Measurements from ENCODE around the gene ARX.

Gene ARX

DNA sequence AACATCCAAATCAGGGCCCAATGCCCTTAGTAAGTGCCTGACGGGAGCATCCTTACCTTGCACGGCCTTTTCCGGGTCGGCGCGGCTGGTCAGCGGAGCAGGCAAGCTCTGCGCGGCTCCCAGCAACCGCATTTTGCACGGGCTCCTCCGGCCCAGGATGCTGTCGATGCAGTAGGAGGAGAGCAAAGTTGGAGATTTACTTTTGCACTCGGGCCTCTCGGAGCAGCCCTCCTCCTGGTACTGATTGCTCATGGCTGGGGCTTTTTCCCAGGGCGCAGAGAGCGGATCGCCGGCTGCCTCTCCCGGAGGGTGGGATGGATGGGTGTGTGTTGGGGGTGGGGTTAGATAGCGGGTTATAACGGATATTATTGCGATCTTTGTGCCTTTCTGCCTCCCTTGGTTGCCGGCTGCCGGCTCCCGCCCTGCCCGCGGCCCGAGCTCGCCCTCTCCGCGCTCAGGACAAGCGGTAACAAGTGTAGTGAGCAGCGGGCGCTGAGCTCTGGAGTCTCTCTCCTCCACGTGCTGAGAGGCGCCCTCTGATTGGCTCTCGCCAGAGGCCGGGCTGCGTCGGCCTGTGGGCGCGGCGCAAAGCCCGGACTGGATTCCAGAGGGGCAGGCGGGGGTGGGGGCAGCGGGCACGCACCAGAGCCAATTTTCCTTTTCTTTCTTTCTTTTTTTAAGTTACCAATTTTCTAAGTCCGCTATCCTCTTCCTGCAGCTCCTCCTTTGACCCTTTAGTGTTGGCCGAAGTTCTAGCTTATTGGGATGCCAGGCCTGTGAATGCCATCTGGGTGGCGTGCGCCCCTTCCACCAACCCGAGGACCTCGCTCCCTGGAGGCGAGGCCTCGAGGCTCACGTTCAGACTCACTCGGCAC, at the start of gene ARX:
Gene ARX (minus strand): TSS at position 480 of the 875 bp plus-strand sequence. CDS start 228 bp downstream, at position 252.
- peak; percentile 79 for DNase-seq (ENCODE audit: low spot score)

DNA sequence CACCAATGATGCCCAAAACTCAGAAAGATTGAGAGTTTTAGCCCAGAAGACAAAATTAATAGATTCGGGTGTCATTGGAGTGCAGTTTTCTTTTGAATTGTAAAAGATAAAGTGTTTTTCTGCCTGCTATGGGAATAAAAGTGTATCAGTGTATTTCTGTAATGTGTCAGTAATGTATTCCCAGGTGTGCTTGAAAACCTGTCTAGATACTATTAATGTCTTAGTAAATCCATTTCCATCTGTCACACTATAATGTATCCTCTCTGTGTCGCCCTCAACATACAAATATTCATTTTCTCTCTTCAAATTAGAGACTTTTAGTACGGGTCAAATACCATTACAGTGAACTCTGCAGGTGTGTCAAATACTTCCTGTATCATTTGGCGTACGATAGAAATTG, 43.5 kb upstream of the ARX start:
- no peak for DNase-seq (ENCODE audit: low spot score)

DNA sequence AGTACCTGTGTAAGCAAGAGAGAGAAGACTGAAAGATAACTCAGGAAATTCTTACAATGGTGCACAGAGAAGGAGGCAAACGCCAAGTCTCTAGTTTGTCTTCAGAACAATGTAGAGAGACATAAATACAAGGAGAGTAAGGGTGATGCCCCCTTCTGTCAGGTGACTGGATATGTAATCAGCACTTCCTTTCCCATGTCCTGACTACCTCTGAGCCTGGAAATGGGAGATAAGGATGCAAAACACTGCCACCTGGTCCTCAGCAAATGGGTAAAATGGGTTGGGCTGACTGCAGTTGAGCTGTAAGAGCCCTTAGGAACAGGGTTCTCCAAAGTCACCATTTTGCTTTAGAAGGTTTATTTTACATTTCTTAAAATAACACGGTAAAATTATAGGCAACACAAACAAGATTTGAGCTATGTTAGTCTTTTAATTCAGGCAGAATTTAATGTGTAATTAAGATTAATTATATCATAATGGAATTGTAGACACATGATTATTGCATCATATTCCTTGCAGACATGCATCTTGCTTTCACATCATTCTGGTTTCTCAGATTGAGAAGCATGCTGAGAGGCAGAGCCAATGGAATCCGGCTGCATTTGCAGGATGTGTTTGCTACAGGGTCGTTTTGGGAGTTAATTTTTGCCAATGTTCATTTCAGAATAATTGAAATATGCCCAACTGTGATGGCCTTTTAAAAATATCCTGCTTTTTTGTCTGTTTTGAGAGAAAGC, 37.2 kb upstream of the ARX start:
- no peak for DNase-seq (ENCODE audit: low spot score)

DNA sequence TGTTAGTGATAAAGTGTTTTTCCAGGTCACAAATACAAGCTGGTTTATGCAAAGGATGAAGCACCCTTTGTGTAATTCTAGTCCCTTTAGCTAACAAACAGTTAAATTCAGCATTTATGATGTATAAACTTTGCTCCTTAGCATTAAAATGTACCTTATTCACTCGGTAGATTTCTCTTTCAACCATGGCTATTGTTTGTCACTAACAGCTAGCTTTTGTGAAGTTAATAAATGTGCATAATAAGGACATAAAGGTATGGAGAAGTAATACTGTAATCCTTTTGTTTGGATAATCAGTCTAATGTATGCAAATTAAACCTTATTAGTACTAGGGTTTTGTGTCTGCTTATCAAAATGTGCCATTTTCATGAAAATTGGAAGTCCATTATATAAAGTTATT, 34.2 kb upstream of the ARX start:
- DNase-seq (ENCODE audit: low spot score) = no peak

DNA sequence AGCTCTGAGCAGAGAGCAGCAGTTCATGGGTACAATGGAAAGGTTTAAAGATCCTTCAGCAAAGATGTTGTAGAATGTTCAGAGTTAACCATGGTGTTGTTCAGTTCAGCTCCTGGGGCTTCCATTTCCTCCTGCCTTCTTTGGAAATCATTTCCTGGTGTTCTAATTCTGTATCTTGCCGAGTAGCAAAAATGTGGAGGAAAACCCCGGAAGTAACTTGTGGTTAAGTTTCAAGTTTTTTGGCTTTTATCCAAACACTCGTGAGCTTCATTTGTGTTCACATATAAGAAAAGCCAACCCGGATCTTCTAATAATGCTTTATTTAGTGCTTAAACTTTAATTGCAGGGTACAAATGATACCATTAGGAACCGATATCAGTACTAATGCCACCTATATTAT, 33.6 kb upstream of the ARX start:
- no peak for DNase-seq (ENCODE audit: low spot score)

DNA sequence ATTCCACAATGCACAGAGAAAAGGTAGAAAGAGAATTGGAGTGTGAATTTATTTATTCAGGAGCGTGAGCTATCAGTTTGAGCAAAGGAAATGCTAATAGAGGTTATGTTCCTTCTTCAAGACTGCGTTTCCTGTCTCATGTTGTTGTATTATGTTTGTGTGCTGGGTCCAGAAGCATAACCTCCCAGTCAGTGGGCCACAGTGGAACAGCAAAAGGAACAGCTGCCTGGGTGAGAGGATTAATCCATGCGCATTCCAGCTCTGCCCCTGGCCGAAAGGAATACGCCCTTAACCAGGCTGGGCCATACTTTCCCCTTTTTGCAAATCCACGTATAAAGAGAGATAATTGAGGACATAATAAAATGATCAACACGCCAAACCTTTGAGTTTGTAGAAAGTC, 32.4 kb upstream of the ARX start:
- DNase-seq (ENCODE audit: low spot score) = no peak

DNA sequence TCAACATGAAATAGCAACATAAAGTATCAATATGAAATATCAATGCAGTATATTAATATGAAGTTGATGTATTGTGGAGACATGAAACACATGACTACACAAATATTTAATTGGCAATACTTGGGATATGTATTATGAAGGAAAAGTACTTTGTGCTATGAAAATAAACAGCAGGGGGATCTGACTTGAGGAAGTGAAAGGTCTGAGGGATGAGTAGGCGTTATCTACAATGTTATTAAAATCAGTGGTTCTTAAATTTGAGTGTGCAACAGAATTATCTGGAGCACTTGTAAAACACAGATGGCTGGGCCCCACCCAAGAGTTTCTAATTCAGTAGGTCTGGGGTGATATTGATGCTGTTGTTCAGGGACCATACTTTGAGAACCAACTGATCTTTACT, 27.4 kb upstream of the ARX start:
- DNase-seq (ENCODE audit: low spot score) = no peak

DNA sequence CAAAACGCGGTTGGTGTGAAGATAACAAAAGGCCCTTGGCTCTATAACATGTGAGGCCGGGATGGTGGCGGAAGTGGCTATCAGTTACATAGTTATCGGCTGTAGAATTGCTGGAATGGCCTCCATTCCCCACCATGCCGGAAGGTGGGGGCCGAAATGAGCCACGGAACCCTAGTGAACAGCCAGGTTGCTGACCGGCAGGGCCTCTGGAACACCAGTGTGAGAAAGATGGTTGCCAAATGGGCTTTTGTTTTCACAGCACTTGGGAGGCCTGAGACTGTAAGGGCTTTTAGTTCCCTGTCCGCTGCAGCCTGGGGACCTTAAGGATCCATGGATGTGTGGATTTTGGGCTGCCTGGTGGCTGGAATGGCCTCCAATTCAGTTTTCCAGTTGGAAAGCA, 23.3 kb upstream of the ARX start:
- no peak for DNase-seq (ENCODE audit: low spot score)

DNA sequence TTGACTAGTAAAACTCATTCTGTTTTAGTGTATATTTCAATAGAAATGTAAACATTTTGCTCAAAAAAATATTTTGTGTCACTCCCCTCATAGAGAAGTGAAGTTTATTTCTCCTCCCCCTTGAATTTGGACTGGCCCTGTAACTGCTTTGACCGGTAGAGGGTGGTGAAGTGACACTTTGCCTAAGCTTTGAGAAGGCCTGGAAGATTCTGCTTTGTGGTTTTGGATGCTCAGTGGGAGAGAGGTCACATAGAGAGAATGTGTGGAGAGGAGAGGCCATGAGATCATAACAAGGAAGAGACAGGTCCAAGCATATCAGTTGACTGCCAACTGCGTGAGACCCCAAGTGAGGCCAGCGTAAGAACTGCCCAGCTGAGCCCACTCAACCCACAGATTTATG, 19.1 kb upstream of the ARX start:
- DNase-seq (ENCODE audit: low spot score) = no peak

DNA sequence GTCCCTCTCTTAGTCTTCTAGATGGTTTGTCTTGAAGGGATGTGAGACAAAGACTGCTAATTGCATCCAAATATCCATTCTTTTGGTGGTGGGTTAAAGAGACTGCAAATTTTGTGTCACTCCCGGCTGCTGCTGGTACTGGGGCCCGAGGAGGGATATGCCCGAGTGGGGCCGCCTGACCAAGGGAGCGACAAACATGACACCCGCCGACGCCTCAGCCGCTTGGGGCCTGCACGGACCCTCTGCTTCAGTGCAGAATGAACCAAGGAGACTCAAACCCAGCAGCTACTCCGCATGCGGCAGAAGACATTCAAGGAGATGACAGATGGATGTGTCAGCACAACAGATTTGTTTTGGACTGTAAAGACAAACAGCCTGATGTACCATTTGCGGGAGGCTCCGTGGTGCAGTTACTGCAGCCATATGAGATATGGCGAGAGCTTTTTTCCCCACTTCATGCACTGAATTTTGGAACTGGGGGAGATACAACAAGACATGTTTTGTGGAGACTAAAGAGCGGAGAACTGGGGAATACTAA, 13.6 kb upstream of the ARX start:
- DNase-seq (ENCODE audit: low spot score) = no peak

DNA sequence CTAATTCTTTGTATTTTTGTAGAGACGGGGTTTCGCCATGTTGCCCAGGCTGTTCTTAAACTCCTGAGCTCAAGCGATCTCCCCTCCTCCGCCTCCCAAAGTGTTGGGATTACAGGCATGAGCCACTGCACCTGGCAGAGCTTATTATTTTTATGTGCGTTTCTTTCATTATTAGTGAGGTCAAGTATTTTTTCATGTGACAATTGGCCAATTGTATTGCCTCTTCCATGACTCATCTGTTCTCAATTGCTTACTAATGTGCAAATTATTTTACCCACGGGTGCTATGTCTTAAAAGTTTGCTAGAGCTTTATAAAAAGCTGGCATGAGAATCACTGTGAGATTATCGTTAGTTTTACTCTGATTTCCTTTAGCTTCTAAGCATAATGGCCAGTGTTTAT, 13.0 kb upstream of the ARX start:
- DNase-seq (ENCODE audit: low spot score) = no peak

DNA sequence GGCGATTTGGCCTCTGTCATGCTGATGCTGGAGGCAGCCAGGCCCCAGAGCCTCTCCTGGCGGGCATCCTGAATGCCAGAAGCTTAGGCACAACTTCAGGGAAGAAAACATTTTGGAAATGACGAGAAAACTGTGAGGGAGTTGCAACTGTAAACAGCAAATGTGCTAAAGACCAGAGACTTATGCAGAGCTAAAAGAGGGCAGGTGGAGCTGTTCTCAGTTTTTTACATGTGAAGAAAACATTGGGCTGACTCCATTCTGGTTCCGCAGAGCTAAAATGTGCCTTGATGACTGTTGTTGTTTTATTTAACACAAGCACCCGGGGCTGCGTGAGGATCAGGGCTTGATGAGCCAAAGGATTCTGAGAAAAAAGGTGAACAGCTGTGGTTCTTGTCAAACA, 10.8 kb upstream of the ARX start:
- DNase-seq (ENCODE audit: low spot score) = no peak

DNA sequence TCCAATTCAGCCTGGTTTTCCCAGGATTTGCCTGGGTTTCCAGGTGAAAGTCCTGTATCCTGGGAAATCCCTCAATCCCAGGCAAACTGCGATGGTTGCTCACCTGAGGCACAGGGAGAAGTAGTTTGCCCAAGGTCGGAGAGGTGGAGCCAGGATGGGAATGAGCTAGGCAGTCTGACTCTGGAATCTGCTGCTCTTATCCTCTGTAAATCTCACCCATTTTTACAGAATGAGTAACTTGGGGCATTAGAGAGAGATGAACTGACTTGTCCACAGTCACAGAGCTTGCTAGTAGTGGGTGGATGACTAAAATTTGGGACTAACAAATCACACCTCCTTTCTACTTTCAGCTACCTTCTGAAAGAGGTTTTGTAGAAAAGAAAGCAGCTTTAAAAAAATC, 9.8 kb upstream of the ARX start:
- DNase-seq (ENCODE audit: low spot score) = no peak

DNA sequence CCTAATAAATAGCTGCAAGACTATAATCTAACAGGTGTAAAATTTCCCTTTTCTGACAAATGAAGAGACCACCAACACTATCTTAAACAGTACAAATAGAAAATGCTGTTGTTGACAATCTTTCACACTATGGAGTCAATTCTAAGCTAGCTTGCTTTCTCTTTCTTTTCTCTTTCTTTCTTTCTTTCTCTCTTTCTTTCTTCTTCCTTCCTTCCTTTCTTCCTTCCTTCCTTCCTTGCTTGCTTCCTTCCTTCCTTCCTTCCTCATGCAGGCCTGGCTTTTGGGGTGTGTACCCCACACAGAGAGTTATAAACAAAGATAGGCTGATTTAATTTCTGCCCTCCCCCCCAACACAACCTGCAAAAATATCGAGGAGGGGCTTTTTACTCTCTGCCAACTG, 8.1 kb upstream of the ARX start:
- DNase-seq (ENCODE audit: low spot score) = no peak

DNA sequence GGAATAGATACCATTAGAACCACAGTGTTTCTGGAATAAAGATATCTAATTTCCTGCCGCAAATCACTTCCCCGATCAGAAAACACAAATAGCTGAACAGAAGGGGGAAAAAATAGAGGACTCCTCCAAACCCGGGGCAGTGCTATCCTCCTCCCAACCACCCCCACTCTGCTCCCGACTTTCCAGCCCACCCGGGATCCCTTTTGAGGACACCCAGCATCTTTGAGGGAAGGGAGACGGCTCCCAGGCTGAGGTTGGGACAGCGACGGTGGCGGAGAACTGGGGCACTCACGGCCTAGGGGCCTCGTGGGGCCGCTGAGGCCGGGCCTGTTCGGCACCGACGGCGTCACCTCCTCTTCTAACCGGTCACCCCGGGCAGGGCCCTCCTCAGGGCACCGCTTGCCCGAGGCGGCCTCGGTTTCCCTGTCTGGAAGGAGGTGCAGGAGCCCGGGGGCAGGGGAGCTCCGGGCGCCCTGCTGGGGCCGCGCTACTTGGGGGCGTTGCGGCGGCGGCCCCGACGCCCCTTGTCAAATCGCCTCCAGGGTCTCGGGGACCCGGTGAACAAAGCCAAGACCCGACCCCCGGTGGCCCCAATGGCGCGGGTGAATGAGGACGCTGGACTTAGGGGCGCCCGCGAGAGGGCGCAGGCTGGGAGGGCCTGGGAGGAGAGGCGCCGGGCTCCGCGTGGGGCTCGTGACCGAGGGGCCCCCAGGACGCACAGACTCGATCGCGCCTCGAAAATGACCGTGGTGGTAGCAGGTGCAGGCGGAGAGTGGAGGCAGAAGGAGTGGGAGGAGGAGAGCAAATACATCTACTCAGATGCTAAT, 6.9 kb upstream of the ARX start:
- no peak for DNase-seq (ENCODE audit: low spot score)

DNA sequence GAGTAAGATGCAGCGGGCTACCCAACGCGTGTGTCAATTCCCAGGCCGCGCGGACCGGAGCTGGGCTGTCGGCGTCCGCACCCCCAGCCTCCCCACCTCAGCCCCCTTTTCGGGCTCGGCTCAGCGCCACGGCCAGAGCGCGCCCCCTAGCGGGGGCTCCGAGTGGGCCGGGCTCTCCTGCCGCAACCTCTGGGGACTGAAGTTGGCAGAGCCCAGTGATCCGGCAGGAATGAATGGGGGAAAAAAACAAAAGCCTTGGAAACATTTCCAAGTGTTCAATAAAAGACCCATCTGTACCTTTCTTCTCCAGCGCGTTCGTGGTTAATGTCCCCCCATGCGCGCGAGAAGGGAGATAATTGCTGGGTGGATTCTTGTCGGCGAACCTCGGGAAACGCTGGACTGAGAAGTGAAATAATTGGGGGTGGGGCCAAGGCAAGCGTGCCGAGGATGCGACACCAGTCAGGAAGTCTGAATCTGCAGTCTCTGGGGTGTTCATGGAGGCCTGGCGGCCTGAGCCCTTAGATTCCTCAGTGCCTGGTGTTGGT, 5.2 kb upstream of the ARX start:
- DNase-seq (ENCODE audit: low spot score) = peak; percentile 67

DNA sequence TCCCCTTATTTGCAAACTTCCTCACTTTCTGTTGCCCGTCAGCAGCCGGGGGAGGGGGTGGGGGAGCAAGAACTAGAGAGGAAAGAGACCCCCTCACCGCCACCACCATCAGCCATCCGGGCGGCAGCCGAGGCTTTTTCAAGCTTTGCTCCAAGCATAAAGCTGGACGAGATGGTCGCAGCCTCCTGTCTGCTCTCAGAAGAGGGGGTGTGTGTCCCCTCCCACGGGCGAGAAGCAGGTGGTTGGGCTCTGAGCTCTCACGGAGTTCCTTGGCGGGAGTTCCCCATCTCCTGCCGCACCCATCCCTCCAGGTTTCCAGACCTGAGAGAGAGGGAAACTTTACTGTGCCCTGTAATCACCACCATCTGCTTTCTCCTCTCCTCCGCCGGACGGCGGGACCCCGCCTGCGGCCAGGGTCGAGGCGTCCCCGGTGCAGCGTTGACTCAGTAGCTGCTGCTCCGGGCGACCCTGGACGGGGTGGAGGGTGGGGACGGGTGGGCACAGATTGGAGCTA, 4.7 kb upstream of the ARX start:
- no peak for DNase-seq (ENCODE audit: low spot score)

DNA sequence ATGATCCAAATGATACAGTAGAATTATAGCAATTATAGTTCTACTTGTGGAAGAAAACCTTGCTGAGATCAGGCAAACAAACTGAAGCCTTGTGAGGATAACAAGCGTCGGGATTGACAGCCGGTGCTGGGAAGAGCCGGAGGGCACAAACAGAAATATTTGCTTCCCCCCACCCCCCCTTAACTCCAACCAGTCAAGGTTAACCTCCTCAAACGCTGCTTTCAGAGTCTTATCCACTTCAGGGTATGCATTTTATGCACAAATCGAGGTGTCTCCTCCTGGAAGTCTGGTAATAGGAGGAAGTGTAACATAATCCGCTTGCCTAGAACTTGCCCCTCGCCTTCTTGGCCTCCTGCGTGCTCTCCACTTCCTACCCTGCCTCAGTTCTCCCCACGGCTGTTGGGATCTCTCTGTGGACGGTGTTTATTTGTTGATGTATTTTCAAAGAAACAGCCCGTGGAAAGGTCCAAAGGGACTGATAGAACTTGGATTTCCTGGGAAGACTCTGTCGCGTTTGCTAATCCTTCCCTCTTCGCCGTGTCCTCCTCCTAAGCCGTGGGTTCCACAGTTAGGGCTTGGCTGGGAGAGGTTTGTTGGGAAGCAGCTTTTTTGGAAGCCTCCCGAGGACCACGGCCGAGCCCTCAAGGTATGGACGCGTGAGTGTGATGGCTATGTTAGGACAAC, 4.1 kb upstream of the ARX start:
- DNase-seq (ENCODE audit: low spot score) = no peak

DNA sequence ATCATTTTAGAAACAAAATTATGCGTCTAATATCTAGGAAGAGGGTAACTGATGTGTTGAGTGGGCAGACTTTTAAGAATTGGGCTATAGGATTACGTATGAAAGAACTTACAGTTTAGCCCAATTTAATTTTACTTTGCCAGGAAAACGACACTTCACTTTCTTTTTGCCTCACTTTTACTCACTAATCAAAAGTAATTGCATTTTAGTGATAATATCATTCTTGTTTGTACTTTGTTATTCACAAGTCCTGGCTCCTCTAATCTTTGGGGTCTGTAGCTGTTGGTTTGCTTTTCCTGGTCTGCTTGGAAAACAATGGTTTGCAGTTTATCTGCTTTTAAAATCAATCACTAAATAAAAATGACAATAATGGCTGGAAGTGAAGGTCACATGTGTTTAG, 2.9 kb upstream of the ARX start:
- no peak for DNase-seq (ENCODE audit: low spot score)

DNA sequence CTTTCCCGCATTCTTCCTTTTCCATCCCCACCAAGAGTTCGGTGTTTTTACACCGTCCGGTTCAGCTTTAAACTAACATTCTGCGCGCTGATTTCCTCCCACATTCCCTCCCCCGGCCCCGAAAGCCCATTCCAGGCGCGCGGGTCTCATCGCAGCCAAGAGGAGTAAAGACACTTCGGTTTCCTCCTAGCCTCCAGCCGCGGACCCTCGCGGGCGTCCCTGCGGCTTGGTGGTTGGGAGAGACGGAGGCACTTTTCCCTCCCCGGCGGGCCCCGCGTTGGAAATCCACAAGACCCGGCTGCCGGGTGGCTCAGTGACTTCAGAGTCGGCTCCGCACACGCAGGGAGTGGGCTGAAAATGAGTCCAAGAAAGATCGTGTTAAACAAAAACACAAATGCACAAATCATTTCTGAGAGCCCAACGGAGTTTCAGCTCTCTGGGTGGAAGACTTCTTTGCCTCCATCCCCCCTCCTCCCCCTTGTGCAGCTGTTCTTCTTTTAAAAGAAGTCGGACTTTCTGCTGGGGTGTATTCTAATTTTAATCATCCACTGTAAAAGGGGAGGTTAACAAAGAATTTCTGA, 2.0 kb upstream of the ARX start:
- no peak for DNase-seq (ENCODE audit: low spot score)
